Measurements from ENCODE around the gene UPB1.

The UPB1 gene

GRCh38 chr22:24494528-24495364, at the start of gene UPB1:
Gene UPB1, plus strand, starts transcription at chr22:24495332. Its CDS starts 72 bp downstream, at chr22:24495404.
- DNase-seq (ENCODE audit: low spot score in 2 of 2), result no peak
- Mint-ChIP-seq H3K4me3 (no peak within 1 kb of the TSS), H3K27ac (no peak within 1 kb of the TSS)

GRCh38 chr22:24445481-24446259, 49.5 kb upstream of the UPB1 start:
- H3K27me3 Mint-ChIP-seq, result no peaks in the 10 kb centered on the region
- ATAC-seq (ENCODE audit: low read depth) (no peak), DNase-seq (ENCODE audit: low spot score in 2 of 2) (no peak)
- peaks cover 20% of the 10 kb centered on the region for H3K4me1 Mint-ChIP-seq
- peaks cover 2% of the 10 kb centered on the region for H3K9me3 Mint-ChIP-seq
- H3K4me3 Mint-ChIP-seq, result no peak overlapping the region
- H3K27ac Mint-ChIP-seq, result no peak overlapping the region
- H3K36me3 Mint-ChIP-seq, result peaks cover 10% of the 10 kb centered on the region

More at GRCh38 chr22:24494528-24495364, at the start of gene UPB1:
- Mint-ChIP-seq H3K27me3 (peaks cover 6% of the 10 kb centered on the region), H3K9me3 (no peaks in the 10 kb centered on the region), H3K4me1 (peaks cover 2% of the 10 kb centered on the region), H3K36me3 (peaks cover 3% of the 10 kb centered on the region)
- no peak for ATAC-seq (ENCODE audit: low read depth)

GRCh38 chr22:24446260-24446611, 48.9 kb upstream of the UPB1 start:
- H3K4me3 Mint-ChIP-seq, result no peak overlapping the region
- H3K4me1 Mint-ChIP-seq, result peaks cover 17% of the 10 kb centered on the region
- peaks cover 9% of the 10 kb centered on the region for H3K36me3 Mint-ChIP-seq
- DNase-seq (ENCODE audit: low spot score in 2 of 2) (no peak), ATAC-seq (ENCODE audit: low read depth) (no peak)
- H3K9me3 Mint-ChIP-seq, result peaks cover 2% of the 10 kb centered on the region
- no peak overlapping the region for H3K27ac Mint-ChIP-seq
- H3K27me3 Mint-ChIP-seq, result no peaks in the 10 kb centered on the region

GRCh38 chr22:24450610-24451009, 44.5 kb upstream of the UPB1 start:
- Mint-ChIP-seq H3K4me3 (peak overlapping the region; percentile 21), H3K27me3 (no peaks in the 10 kb centered on the region), H3K4me1 (peaks cover 17% of the 10 kb centered on the region), H3K27ac (no peak overlapping the region), H3K36me3 (peaks cover 3% of the 10 kb centered on the region), H3K9me3 (peaks cover 2% of the 10 kb centered on the region)
- DNase-seq (ENCODE audit: low spot score in 2 of 2) (no peak), ATAC-seq (ENCODE audit: low read depth) (no peak)

GRCh38 chr22:24451162-24451561, 44.0 kb upstream of the UPB1 start:
- no peak for ATAC-seq (ENCODE audit: low read depth)
- DNase-seq (ENCODE audit: low spot score in 2 of 2), result no peak
- no peaks in the 10 kb centered on the region for H3K27me3 Mint-ChIP-seq
- no peak overlapping the region for H3K4me3 Mint-ChIP-seq
- peaks cover 2% of the 10 kb centered on the region for H3K9me3 Mint-ChIP-seq
- H3K27ac Mint-ChIP-seq, result no peak overlapping the region
- H3K4me1 Mint-ChIP-seq, result peaks cover 17% of the 10 kb centered on the region
- H3K36me3 Mint-ChIP-seq, result peaks cover 3% of the 10 kb centered on the region

- DNase-seq (ENCODE audit: low spot score in 2 of 2) (no peak), ATAC-seq (ENCODE audit: low read depth) (no peak)
- H3K36me3 Mint-ChIP-seq, result peaks cover 3% of the 10 kb centered on the region
- H3K27ac Mint-ChIP-seq, result no peak overlapping the region
- H3K9me3 Mint-ChIP-seq, result peaks cover 2% of the 10 kb centered on the region
- no peak overlapping the region for H3K4me3 Mint-ChIP-seq
- H3K4me1 Mint-ChIP-seq, result peaks cover 13% of the 10 kb centered on the region
- H3K27me3 Mint-ChIP-seq, result no peaks in the 10 kb centered on the region
Measured at GRCh38 chr22:24453853-24454252, 41.3 kb upstream of the UPB1 start.

GRCh38 chr22:24455039-24455438, 40.1 kb upstream of the UPB1 start:
- H3K27ac Mint-ChIP-seq, result no peak overlapping the region

GRCh38 chr22:24455751-24456426, 39.2 kb upstream of the UPB1 start:
- H3K4me3 Mint-ChIP-seq, result no peak overlapping the region
- no peaks in the 10 kb centered on the region for H3K27me3 Mint-ChIP-seq
- H3K9me3 Mint-ChIP-seq, result no peaks in the 10 kb centered on the region
- no peak overlapping the region for H3K27ac Mint-ChIP-seq
- DNase-seq (ENCODE audit: low spot score in 2 of 2) (no peak), ATAC-seq (ENCODE audit: low read depth) (no peak)
- peaks cover 2% of the 10 kb centered on the region for H3K4me1 Mint-ChIP-seq
- no peaks in the 10 kb centered on the region for H3K36me3 Mint-ChIP-seq

More at GRCh38 chr22:24455039-24455438, 40.1 kb upstream of the UPB1 start:
- ATAC-seq (ENCODE audit: low read depth), result no peak
- Mint-ChIP-seq H3K9me3 (peaks cover 2% of the 10 kb centered on the region), H3K27me3 (no peaks in the 10 kb centered on the region), H3K36me3 (peaks cover 3% of the 10 kb centered on the region), H3K4me3 (no peak overlapping the region), H3K4me1 (peaks cover 7% of the 10 kb centered on the region)
- no peak for DNase-seq (ENCODE audit: low spot score in 2 of 2)

- H3K4me1 Mint-ChIP-seq, result peaks cover 3% of the 10 kb centered on the region
- H3K4me3 Mint-ChIP-seq, result no peak overlapping the region
- DNase-seq (ENCODE audit: low spot score in 2 of 2), result no peak
- peaks cover 1% of the 10 kb centered on the region for H3K9me3 Mint-ChIP-seq
- H3K27me3 Mint-ChIP-seq, result no peaks in the 10 kb centered on the region
- peaks cover 2% of the 10 kb centered on the region for H3K36me3 Mint-ChIP-seq
- no peak overlapping the region for H3K27ac Mint-ChIP-seq
- no peak for ATAC-seq (ENCODE audit: low read depth)
Measured at GRCh38 chr22:24457894-24458420, 37.2 kb upstream of the UPB1 start.

- Mint-ChIP-seq H3K4me3 (no peak overlapping the region), H3K27ac (no peak overlapping the region), H3K9me3 (peaks cover 3% of the 10 kb centered on the region), H3K36me3 (peaks cover 5% of the 10 kb centered on the region), H3K27me3 (no peaks in the 10 kb centered on the region), H3K4me1 (peaks cover 9% of the 10 kb centered on the region)
- DNase-seq (ENCODE audit: low spot score in 2 of 2), result no peak
- ATAC-seq (ENCODE audit: low read depth), result no peak
Measured at GRCh38 chr22:24459911-24460310, 35.2 kb upstream of the UPB1 start.

- peaks cover 5% of the 10 kb centered on the region for H3K36me3 Mint-ChIP-seq
- no peak for ATAC-seq (ENCODE audit: low read depth)
- peaks cover 3% of the 10 kb centered on the region for H3K9me3 Mint-ChIP-seq
- H3K27ac Mint-ChIP-seq, result no peak overlapping the region
- peaks cover 10% of the 10 kb centered on the region for H3K4me1 Mint-ChIP-seq
- H3K4me3 Mint-ChIP-seq, result no peak overlapping the region
- no peak for DNase-seq (ENCODE audit: low spot score in 2 of 2)
- H3K27me3 Mint-ChIP-seq, result no peaks in the 10 kb centered on the region
Measured at GRCh38 chr22:24460418-24461089, 34.6 kb upstream of the UPB1 start.

- Mint-ChIP-seq H3K4me3 (no peak overlapping the region), H3K36me3 (peaks cover 5% of the 10 kb centered on the region), H3K27me3 (no peaks in the 10 kb centered on the region), H3K4me1 (peaks cover 19% of the 10 kb centered on the region), H3K27ac (peak overlapping the region; percentile 91), H3K9me3 (peaks cover 3% of the 10 kb centered on the region)
- peak; percentile 62 for ATAC-seq (ENCODE audit: low read depth)
- DNase-seq (ENCODE audit: low spot score in 2 of 2), result no peak
Measured at GRCh38 chr22:24463071-24463760, 31.9 kb upstream of the UPB1 start.

- no peak overlapping the region for H3K27ac Mint-ChIP-seq
- H3K36me3 Mint-ChIP-seq, result peaks cover 5% of the 10 kb centered on the region
- H3K4me1 Mint-ChIP-seq, result peaks cover 17% of the 10 kb centered on the region
- peaks cover 3% of the 10 kb centered on the region for H3K9me3 Mint-ChIP-seq
- no peak for DNase-seq (ENCODE audit: low spot score in 2 of 2)
- no peak overlapping the region for H3K4me3 Mint-ChIP-seq
- H3K27me3 Mint-ChIP-seq, result no peaks in the 10 kb centered on the region
- ATAC-seq (ENCODE audit: low read depth), result no peak
Measured at GRCh38 chr22:24465566-24465965, 29.6 kb upstream of the UPB1 start.

All from memory B cell (primary cell).